Measurements from ENCODE around the gene PDGFC. TPM values are rescaled to one million over a fixed set of nuclear protein-coding genes. Genes with fewer than 3 reads are reported as not detected.

Gene PDGFC
- polyA plus RNA-seq, 3 donors: 2.5 to 5.0 (median 4.9) TPM

DNA sequence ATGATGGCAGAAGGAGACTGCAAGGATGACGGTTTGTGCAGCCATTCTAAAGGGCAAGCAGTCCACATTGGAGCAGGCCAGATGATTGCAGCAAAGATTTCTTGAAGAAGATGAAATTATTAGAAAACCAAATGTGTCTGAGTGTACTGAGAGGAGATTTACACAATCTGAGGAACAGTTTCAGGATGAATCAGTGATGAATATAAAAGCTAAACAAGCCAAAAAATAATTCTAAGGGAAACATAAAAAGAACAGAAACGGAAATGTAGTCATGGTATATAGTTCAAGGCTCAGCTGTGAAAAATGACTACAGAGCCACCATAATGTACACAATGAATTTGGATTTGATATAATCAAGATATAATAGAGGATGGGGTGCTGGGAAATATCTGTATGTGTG lies 168.5 kb downstream of the PDGFC start:
- Histone ChIP-seq H2AFZ (ENCODE audit: insufficient read depth, low read depth, low read length, poor library complexity, severe bottlenecking) (no peak overlapping the region), H3K4me3 (replicated peaks in 1 of 3; ENCODE audit: low read depth in 2 of 3, low read length in 3 of 3) (no peak overlapping the region), H3K27ac (ENCODE audit: low read depth in 1 of 2, low read length in 2 of 2) (no peak overlapping the region), H4K20me1 (ENCODE audit: insufficient read depth, low read length) (no peaks in the 10 kb centered on the region), H3K79me2 (ENCODE audit: insufficient read depth, low read length) (no peaks in the 10 kb centered on the region), H3K4me2 (replicated peaks; ENCODE audit: extremely low read depth, low read length, poor library complexity, severe bottlenecking) (no peak overlapping the region), H3K36me3 (replicated peaks in 1 of 2; ENCODE audit: control insufficient read depth in 1 of 2, insufficient read depth in 2 of 2, low read length in 2 of 2) (no peaks in the 10 kb centered on the region), H3K9me3 (replicated peaks in 1 of 2; ENCODE audit: control insufficient read depth in 1 of 2, insufficient read depth in 1 of 2, low read length in 2 of 2) (no peaks in the 10 kb centered on the region), H3K9ac (ENCODE audit: insufficient read depth, low read length, poor library complexity, severe bottlenecking) (no peak overlapping the region), H3K27me3 (ENCODE audit: control insufficient read depth in 2 of 2, insufficient read depth in 2 of 2, low read length in 2 of 2) (no peaks in the 10 kb centered on the region), H3K4me1 (ENCODE audit: control insufficient read depth in 1 of 2, insufficient read depth in 2 of 2, low read length in 2 of 2) (no peaks in the 10 kb centered on the region)
- Mint-ChIP-seq H3K9me3 (no peaks in the 10 kb centered on the region), H3K36me3 (no peaks in the 10 kb centered on the region), H3K27ac (peak overlapping the region in 1 of 7 donors; percentile 53), H3K27me3 (ENCODE audit: low read depth in 3 of 3) (peaks cover 0 to 1% (median 0%) of the 10 kb centered on the region in 3 donors), H3K4me1 (peaks cover 15% of the 10 kb centered on the region), H3K4me3 (no peak overlapping the region)
- WGBS (ENCODE audit: insufficient coverage): 75% methylated on average over 1 of the region's 2 CpGs
- TF ChIP-seq, protein P1, sequence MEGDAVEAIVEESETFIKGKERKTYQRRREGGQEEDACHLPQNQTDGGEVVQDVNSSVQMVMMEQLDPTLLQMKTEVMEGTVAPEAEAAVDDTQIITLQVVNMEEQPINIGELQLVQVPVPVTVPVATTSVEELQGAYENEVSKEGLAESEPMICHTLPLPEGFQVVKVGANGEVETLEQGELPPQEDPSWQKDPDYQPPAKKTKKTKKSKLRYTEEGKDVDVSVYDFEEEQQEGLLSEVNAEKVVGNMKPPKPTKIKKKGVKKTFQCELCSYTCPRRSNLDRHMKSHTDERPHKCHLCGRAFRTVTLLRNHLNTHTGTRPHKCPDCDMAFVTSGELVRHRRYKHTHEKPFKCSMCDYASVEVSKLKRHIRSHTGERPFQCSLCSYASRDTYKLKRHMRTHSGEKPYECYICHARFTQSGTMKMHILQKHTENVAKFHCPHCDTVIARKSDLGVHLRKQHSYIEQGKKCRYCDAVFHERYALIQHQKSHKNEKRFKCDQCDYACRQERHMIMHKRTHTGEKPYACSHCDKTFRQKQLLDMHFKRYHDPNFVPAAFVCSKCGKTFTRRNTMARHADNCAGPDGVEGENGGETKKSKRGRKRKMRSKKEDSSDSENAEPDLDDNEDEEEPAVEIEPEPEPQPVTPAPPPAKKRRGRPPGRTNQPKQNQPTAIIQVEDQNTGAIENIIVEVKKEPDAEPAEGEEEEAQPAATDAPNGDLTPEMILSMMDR (IDR thresholded peaks at IDR 0.05): no peak
- intact Hi-C loops (cut with micrococcal nuclease): no loop called here
- no peak for DNase-seq

DNA sequence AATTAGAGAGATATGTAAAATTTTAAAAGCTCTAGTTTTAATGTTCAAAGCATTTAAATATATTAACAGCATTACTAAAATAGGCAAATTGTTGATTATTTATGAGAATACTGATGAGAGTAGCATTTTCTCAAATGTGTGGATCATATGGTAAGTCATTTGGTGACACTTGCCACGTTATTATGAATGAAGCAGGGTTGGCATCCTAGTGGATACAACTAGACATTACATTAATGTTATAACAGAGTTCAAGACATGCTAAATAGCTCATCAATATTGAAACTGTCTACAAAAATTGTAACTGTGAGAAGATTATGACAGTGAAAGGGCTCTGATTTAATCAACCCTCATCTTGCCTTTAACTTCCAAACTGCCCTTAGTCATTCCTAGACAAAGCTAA lies 171.1 kb downstream of the PDGFC start:
- Mint-ChIP-seq H3K9me3 (peaks cover 0 to 2% (median 0%) of the 10 kb centered on the region in 7 donors), H3K27ac (no peak overlapping the region), H3K4me3 (no peak overlapping the region), H3K27me3 (ENCODE audit: low read depth in 3 of 3) (peaks cover 0 to 1% (median 0%) of the 10 kb centered on the region in 3 donors), H3K4me1 (peaks cover 17% of the 10 kb centered on the region), H3K36me3 (no peaks in the 10 kb centered on the region)
- Histone ChIP-seq H3K36me3 (replicated peaks in 1 of 2; ENCODE audit: control insufficient read depth in 1 of 2, insufficient read depth in 2 of 2, low read length in 2 of 2) (no peaks in the 10 kb centered on the region), H4K20me1 (ENCODE audit: insufficient read depth, low read length) (no peaks in the 10 kb centered on the region), H2AFZ (ENCODE audit: insufficient read depth, low read depth, low read length, poor library complexity, severe bottlenecking) (no peak overlapping the region), H3K9ac (ENCODE audit: insufficient read depth, low read length, poor library complexity, severe bottlenecking) (no peak overlapping the region), H3K79me2 (ENCODE audit: insufficient read depth, low read length) (no peaks in the 10 kb centered on the region), H3K27me3 (ENCODE audit: control insufficient read depth in 2 of 2, insufficient read depth in 2 of 2, low read length in 2 of 2) (no peaks in the 10 kb centered on the region), H3K4me1 (ENCODE audit: control insufficient read depth in 1 of 2, insufficient read depth in 2 of 2, low read length in 2 of 2) (no peaks in the 10 kb centered on the region), H3K4me2 (replicated peaks; ENCODE audit: extremely low read depth, low read length, poor library complexity, severe bottlenecking) (no peak overlapping the region), H3K9me3 (replicated peaks in 1 of 2; ENCODE audit: control insufficient read depth in 1 of 2, insufficient read depth in 1 of 2, low read length in 2 of 2) (peaks cover 0 to 4% of the 10 kb centered on the region in 2 donors), H3K27ac (ENCODE audit: low read depth in 1 of 2, low read length in 2 of 2) (no peak overlapping the region), H3K4me3 (replicated peaks in 1 of 3; ENCODE audit: low read depth in 2 of 3, low read length in 3 of 3) (no peak overlapping the region)
- WGBS (ENCODE audit: insufficient coverage): no CpG with 5 or more reads among the region's 1 CpG
- TF ChIP-seq, protein P1 (IDR thresholded peaks at IDR 0.05): peak; percentile 15
- no peak for DNase-seq
- intact Hi-C loops (cut with micrococcal nuclease): no loop called here

All from CD14-positive monocyte (primary cell).